ENCODE results near the gene FBXW12.
A peak's percentile ranks its signal among the peaks of the same experiment; 100 is the strongest.

Gene FBXW12

DNA sequence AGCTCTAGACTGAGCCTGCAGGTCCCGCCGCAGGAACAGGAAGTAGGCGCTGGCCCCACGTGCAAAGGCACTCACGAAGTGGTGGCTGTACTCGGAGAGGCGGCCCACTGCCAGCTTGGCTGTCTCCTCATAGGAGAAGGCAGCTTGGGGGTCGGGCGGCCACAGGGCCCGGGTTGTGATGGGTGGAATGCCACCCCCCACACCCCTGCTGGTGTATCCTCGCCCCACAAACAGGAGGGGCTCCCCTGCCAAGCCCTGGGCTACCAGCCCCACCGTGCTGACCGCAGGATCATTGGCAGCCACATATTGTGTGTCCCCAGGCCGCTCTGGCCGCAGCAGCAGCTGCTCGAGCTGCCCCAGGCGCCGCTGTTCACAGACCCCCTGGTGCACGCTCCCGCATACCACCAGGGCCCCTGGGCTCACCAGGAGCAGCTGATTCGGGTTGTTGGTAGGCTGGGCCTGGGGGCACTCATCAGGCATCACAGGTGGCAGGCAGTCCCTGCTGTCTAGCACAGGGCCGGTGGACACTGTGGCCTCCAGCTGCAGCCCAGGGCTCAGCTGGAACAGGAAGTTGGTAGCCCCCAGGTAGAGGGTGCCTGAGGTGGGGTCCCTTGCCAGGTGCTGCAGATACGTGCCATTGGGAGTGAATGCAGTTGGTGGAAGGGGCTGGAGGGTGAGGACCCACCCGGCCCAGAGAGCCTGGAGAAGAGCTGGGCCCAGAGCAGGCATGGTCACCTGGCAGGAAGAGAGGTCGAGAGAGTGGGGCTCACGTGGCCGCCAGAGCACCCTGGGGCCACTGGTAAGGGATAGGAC lies 52.1 kb downstream of the FBXW12 start:
- no peak for DNase-seq

DNA sequence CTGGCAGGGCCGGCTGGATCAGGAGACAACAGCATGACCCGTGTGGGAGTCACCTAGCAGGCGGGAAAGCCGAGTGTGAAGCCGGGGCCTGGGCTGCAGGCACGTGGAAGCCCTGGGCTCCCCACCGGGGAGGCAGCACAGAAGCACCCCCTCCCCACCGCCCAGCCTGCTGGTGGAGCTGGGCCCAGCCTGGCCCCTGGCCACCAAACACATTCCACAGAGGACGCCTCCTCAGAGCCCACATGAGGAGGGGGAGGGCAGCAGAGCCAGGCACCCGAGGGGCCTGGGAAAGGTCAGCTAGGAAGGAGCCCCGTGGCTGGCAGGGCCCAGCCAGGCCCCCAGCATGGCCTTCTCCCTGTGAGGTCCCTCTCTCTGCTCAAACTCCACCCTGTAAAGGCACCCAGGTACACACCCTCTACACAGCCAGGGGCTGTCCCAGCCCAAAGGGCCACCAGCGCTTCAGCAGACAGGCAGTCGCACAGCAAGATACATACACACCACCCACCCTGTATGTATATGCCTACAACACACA lies 53.3 kb downstream of the FBXW12 start:
- no peak for DNase-seq

- no peak for DNase-seq
These were observed 54.4 kb downstream of the FBXW12 start for GRCh38 chr3:48426401-48426909.

GRCh38 chr3:48426944-48427629 lies 55.1 kb downstream of the FBXW12 start:
- DNase-seq = no peak

DNA sequence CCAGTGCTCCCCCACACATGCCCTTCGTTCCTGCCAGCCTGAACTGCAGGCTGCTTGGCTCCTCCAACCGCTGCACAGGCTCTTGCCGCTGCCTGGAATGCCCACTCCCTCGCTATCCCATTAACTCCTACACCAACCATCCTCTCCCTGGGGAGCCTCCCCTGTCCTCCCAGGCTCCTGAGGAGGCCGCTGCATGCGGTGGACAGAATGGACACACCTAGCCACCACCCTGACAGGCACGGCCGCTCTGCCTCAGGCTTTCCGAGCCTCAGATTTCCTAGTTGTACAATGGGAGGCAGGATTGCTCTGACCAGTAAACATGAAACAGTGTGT lies 55.6 kb downstream of the FBXW12 start:
- no peak for DNase-seq

DNA sequence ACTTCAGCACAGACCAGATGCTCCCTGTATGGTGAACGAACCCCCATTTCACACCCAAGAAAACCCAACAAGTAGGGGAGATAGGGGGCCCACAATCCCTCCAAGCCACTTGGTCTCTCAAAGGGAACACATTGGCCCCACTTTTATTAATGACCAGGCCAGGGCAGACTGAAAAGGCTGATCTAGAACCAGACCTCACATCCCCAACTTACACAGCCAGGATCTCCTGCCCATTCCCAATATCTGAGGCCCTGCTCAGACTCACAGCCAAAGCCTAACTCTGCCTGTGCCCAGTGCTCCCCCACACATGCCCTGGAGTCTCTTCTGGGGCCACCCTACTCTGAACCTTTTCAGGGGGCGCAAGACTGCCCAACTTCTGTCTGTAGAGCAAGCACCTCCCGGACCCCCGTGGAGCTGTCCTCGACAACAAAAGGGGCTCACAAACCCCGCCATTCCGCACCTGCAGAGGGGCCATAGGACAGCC lies 56.1 kb downstream of the FBXW12 start:
- no peak for DNase-seq

DNA sequence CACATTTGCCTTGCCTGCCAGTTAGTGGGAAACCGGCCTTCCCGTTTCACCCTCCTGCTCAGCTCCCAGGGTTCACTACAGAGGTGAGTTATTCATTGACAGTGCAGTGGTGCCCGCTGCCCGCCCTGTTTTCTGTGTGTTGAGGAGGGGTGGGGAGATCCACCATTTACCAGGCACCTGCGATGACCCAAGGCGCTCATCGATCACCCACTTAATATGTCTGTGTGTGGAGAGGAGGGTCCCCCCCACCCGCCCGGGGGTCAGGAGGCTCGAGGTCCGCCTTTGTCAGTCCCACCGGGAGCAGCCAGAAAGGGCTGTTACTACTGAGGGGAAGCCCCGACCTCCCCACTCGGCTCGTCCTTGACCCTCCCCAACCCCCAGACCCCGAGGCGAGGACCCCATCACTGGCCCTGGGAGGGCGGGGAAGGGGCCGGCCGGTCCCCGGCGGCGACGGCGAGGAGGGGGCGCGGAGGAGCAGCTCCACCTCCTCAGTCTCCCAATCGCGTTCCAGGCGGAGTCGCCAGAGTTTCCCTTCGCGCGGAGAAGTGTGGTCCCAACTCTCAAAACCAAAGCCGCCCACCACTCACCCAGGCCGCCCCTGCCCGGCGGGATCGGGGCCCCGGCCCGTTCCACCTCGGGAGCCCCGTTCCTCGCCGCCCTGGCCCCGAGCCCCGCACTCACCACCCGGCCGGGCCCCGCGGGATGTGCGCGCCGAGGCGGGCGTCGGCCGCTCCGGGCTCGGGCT lies 56.7 kb downstream of the FBXW12 start:
- DNase-seq = no peak

DNA sequence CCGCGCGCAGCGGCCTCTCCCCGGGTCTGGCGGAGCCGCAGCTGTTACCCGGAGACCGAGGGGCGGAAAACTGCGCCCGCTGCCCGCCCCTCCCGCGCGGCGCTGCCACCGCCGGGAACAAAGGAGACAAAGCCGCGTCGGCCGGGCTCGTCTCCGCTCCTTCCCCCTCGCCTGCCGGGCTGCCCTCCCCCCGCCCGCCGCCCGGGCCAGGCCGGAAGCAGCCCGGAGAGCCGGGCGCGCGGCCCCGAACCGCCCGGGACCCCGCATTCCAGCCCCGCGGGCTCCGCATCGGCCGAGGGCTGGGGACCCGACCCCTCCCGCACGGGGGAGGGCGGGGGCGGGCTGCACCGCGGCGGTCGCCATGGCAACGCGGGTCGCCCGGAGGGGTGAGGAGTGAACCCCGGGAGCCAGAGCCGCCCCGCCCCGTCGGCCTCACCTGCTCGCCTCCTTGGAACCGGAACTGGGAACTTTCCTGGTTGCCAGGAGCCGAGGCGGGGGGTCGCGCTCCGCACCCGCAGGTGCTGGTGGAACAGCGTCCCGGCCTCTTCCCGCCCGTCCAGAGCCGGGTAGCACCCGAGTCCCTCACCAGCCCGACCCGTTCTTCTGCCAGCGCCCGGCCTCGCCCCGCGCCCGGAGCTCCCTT lies 57.4 kb downstream of the FBXW12 start:
- no peak for DNase-seq

DNA sequence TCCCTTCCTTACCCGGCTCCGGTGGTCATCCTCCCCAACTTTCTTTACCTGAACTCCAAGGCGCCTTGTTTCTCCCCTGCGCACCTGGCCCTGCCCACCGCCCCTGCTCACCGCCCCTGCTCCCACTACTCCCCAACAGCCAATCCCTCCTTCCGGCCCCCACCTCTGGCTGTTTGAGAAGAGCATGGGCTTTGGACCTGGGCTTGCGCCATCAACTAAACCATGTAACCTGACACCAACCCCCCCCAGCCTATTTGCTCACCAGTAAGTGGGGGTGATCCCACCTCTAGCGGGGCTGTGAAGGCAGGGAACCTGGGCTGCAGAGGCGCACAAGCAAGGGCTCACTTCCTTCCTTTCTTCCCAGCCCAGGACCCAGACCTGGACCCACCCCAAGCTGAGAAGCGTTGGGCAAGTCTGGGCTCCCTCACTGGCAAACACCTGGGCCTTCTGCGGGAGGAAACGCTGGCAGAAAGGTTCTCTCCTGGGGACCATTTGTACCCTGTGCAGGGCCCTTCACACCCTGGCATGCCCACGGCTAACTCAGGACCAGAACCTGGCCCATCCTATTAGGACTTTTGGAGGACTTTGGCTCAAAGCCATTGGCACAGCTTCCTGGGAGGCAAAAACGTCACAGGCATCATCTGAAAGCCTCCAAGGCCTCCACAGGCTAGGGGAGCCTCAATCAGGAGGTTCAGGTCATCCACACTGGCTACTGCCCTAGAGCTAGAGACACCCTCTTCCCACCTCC lies 58.1 kb downstream of the FBXW12 start, which contains the start of gene PLXNB1:
PLXNB1 (minus strand) TSS at position 127 of the 748 bp plus-strand sequence. CDS start 5,475 bp downstream, outside the sequence.
- DNase-seq = no peak

GRCh38 chr3:48430708-48431101 lies 58.7 kb downstream of the FBXW12 start:
- no peak for DNase-seq

DNA sequence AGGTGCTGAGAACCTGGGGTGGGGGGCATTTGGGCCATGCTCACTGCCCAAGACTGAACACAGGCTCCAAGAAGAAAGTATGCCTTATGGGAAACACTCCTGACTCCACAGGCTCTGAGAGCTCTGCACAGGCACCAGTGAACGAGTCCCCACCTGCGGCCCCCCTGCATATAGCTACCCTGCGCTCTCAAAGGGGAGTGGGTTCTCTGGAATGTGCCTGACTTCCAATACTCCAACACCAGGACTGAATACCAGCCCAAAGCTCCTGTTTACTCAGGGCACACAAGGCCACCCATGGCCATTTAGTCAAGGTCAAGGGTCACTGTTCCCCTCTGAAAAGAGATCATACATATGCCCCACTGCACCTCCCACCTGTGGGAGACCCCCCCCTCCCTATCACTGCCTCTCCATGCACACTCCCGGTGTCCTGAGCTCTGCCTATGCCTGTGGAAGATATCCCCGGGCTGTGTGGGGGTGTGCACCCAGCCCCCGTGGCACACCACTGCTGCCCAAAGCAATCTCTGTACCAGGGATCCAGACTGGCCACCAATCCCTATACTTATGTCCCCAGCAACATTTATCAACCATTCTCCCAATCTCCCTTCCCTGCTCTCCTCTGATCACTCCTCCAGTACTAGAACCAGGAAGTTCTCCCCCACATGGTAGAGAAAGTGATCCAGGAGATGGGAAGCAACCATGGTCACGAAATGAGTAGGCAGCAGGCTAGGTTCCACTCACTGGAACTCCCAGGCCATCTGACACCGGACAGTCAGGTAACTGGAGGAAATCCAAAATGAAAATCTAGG lies 59.4 kb downstream of the FBXW12 start:
- no peak for DNase-seq

GRCh38 chr3:48432411-48433371 lies 60.7 kb downstream of the FBXW12 start:
- no peak for DNase-seq

DNA sequence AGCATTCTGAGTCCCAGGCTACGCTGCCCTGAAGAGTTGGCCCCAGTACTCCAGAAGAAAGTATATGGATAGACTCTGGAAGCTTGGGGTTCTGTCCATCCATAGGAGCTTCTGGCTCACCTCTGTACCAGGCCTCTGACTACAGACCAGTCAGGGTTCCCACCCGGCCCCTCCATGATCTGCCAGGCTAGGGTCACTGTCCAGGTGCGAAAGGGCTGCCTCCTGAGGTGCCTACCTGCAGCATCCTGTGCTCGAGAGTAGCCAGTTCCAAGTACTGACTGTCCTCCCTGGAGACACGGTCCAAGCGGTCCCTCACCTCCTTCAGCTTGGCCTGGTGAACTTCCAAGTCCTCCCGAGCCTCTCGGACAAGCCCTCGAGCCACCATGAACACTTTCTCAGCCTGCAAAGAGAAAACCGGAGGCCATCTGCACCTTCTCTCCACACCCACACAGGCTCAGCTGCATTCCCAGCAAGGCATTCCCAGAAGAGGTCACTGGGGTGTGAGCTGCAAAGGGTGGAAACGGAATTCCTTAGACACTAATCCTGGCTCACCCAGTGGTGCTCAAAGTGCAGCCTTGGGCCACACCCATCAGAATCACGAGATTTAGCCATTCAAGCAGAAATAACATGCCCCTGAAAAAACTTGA lies 61.6 kb downstream of the FBXW12 start:
- DNase-seq = no peak

- DNase-seq = no peak
These were observed 62.7 kb downstream of the FBXW12 start for GRCh38 chr3:48434591-48435222.

GRCh38 chr3:48435223-48435595 lies 63.2 kb downstream of the FBXW12 start:
- DNase-seq = no peak

DNA sequence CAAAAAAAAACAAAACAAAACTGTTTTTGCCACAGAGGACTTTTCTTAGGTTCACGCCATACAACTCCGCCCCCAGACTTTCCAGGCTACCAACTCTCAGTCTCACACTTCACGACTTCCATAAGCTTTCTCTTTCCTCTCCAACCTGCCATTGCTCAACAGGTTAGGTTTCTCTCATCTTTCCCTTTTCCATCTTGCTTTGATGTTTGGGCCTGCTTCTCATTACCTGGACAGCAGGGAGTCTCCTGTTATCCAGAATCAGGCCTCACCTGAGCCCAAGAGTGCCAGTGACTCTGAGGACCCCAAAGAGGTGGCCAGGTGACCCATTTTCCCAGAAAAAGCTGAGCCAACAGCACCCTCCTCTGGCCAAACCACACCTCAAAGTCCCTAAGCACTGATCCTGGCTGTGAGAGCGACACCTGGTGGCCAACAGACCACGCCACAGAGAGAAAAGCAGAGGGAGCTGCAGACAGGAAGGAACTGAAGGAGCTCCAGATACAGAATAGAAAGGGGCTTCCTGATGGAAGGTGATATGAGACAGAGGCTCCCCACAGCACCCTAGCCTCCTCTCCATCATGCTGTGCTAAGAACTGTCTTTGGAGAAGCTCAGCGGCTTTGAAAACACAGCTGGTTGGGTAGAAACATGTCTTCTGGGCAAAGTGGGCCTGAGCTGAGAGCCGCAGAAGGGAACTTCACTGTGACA lies 63.9 kb downstream of the FBXW12 start:
- peak; percentile 46 for DNase-seq

DNA sequence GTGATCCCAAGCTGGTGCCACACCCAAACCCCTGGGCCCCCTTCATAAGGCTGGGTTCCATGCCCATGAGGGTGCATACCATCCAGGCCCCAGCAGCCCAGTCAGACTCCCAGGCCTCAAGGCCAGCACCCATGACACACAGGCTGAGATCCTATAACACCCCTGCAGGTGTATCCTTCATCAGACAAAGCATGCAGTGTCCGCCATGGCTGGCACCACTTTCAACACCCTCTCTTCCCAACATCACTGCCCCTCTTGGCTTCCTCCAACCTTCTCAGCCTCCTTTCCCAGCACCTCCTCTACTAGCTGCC lies 64.4 kb downstream of the FBXW12 start:
- no peak for DNase-seq

GRCh38 chr3:48436855-48437254 lies 64.8 kb downstream of the FBXW12 start:
- DNase-seq = no peak

Measured in amniotic stem cell (primary cell).